ENCODE data around the gene PLIN5. TPM values are rescaled to one million over a fixed set of nuclear protein-coding genes. Genes with fewer than 3 reads are reported as not detected.

PLIN5 gene
- total and polyA plus RNA-seq, 2 of the 8 experiments (the other 6 are each of a cell fraction or from before 2014, with no cell fraction given): 2.0 to 2.5 TPM

DNA sequence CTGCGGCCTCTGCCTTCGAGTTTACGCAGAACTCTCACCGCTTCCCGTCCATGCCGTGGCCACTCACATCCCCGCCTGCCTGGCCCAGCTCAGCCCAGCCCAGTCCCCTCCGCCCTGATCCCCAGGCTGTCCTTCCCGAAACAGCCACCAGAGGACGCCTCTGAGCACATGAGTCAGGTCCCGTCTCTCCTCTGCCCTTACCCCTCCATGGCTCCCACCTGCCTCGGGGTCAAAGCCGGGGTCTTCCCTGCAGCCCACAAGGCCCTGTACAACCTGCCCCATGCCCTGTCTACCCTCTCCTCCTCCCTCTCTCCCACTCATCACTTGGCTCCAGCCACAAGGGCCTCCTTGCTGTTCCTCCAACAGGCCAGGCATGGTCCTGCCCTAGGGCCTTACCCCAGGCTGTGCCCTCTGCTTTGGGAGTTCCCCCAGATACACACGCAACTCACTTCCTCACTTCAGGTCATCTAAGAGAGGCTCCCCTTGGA, 32.6 kb upstream of the PLIN5 start:
- no peak overlapping the region for H2BK12ac ChIP-seq (ENCODE audit: low read depth, low read length)
- H3K9ac ChIP-seq (replicated peaks in 1 of 4; ENCODE audit: extremely low read depth in 1 of 4, low read depth in 3 of 4, low read length in 3 of 4): no peak overlapping the region
- no peak overlapping the region for H2BK20ac ChIP-seq (ENCODE audit: low read length)
- H2BK120ac ChIP-seq (replicated peaks; ENCODE audit: low read depth, low read length): no peak overlapping the region
- no peaks in the 10 kb centered on the region for H3K23me2 ChIP-seq (ENCODE audit: low read depth, low read length)
- ChIA-PET POLR2A (ENCODE audit: partially characterized antibody) (interaction anchor here (1.1 to 1.3 kb wide), 3 partner anchors 28 to 72 kb away, joined by 3 read pairs; partner anchors contain the start of gene LRG1), CTCF (ENCODE audit: partially characterized antibody) (interaction anchor here (0.6 to 14.7 kb wide), 32 partner anchors 8 to 295 kb away, joined by 3 to 316 read pairs (median 6); partner anchors contain the start of genes PLIN5 and SEMA6B)
- peaks cover 0 to 10% of the 10 kb centered on the region in 2 experiments; a peak in 1 of 4 replicates for H3K79me2 ChIP-seq (ENCODE audit: control insufficient read depth in 1 of 2, insufficient read depth in 2 of 2, low read length in 2 of 2)
- H4K20me1 ChIP-seq (replicated peaks in 1 of 2; ENCODE audit: control insufficient read depth in 1 of 2, insufficient read depth in 2 of 2, low read length in 2 of 2): peaks cover 12 to 13% of the 10 kb centered on the region in 2 experiments
- H3K27ac ChIP-seq (ENCODE audit: low read depth, low read length): no peak overlapping the region
- no peaks in the 10 kb centered on the region for H3K36me3 ChIP-seq (ENCODE audit: control insufficient read depth in 2 of 4, insufficient read depth in 4 of 4, low read length in 3 of 4)
- 61% methylated on average over 14 of the region's 14 CpGs; no CpG with 5 or more reads in 1 of the 2 experiments for WGBS, 2 experiments (ENCODE audit: extremely low coverage in 1 of 2, insufficient coverage in 1 of 2, insufficient read length in 1 of 2, insufficient replicate concordance in 2 of 2, low coverage in 1 of 2, low lambda C conversion rate in 2 of 2, missing lambda C conversion rate in 1 of 2)
- H4K5ac ChIP-seq (ENCODE audit: insufficient read length, low read depth, low read length): no peak overlapping the region
- no peak overlapping the region for H2BK15ac ChIP-seq (ENCODE audit: low read length)
- H3K14ac ChIP-seq (ENCODE audit: insufficient read length): no peak overlapping the region
- DNase-seq (ENCODE audit: low read depth in 1 of 2, low spot score in 2 of 2): peak; percentile 66 to 99
- H3K27me3 ChIP-seq (replicated peaks in 1 of 4; ENCODE audit: control insufficient read depth in 3 of 4, extremely low read depth in 1 of 4, insufficient read depth in 3 of 4, low read length in 3 of 4): no peaks in the 10 kb centered on the region
- no peak overlapping the region for H2AK5ac ChIP-seq (ENCODE audit: low read depth, low read length)
- H3K4me2 ChIP-seq (ENCODE audit: insufficient read depth in 1 of 2, low read depth in 2 of 2, low read length in 2 of 2): no peak overlapping the region
- no peak overlapping the region for H4K8ac ChIP-seq (ENCODE audit: extremely low read depth, insufficient read depth, low read length)
- H2AFZ ChIP-seq (ENCODE audit: low read length): no peak overlapping the region
- H3K9me3 ChIP-seq (ENCODE audit: insufficient read depth in 2 of 2, low read depth in 1 of 2, low read length in 1 of 2): no peaks in the 10 kb centered on the region
- H4K91ac ChIP-seq (replicated peaks; ENCODE audit: insufficient read length, low read length): no peak overlapping the region
- no peak overlapping the region for H3K56ac ChIP-seq (replicated peaks; ENCODE audit: insufficient read length, low read depth, low read length)
- no peak for FAIRE-seq
- no peak overlapping the region for H3K4me3 ChIP-seq (ENCODE audit: extremely low read depth in 1 of 4, insufficient read depth in 2 of 4, low read depth in 3 of 4, low read length in 4 of 4)
- H3K4me1 ChIP-seq (replicated peaks in 1 of 4; ENCODE audit: control insufficient read depth in 3 of 4, insufficient read depth in 4 of 4, low read length in 3 of 4): peaks cover 0 to 2% (median 0%) of the 10 kb centered on the region in 4 experiments; a peak in 1 of 7 replicates
- H3K23ac ChIP-seq (ENCODE audit: insufficient read length): no peak overlapping the region
- H3K4ac ChIP-seq (replicated peaks; ENCODE audit: insufficient read length, low read depth, low read length): no peak overlapping the region
- H3K18ac ChIP-seq (ENCODE audit: extremely low read depth, low read length): no peak overlapping the region
- H2BK5ac ChIP-seq (ENCODE audit: low read depth, low read length): no peak overlapping the region
- peaks cover 7% of the 10 kb centered on the region for H3K79me1 ChIP-seq (ENCODE audit: low read depth, low read length)
- peak in 1 of 2 experiments; percentile 98; a peak in 2 of 4 replicates for TF ChIP-seq HDAC2 (IDR thresholded peaks at IDR 0.05; ENCODE audit: borderline replicate concordance in 1 of 2, low read depth in 2 of 2, low read length in 2 of 2)
- TF ChIP-seq, protein P1, sequence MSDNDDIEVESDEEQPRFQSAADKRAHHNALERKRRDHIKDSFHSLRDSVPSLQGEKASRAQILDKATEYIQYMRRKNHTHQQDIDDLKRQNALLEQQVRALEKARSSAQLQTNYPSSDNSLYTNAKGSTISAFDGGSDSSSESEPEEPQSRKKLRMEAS (IDR thresholded peaks at IDR 0.05): peak; percentile 71
- TF ChIP-seq FOSL1 (IDR thresholded peaks at IDR 0.05; ENCODE audit: insufficient read depth, low read depth, low read length): no peak
- peak; percentile 71; the same call in 1 of the 2 replicates for TF ChIP-seq JUND (IDR thresholded peaks at IDR 0.05; ENCODE audit: low read length)
- TF ChIP-seq TEAD4 (IDR thresholded peaks at IDR 0.05; ENCODE audit: low read depth, low read length): no peak
- TF ChIP-seq KDM1A (IDR thresholded peaks at IDR 0.05; ENCODE audit: borderline replicate concordance, low read length): peak; percentile 100
- TF ChIP-seq SP4 (IDR thresholded peaks at IDR 0.05; ENCODE audit: low read length): no peak; the same call in 1 of the 2 replicates
- no peak; the same call in 1 of the 2 replicates for TF ChIP-seq YY1 (IDR thresholded peaks at IDR 0.05; ENCODE audit: low read depth, low read length)
- TF ChIP-seq SP1 (IDR thresholded peaks at IDR 0.05; ENCODE audit: low read depth, low read length): no peak
- TF ChIP-seq MAFK (IDR thresholded peaks at IDR 0.05; ENCODE audit: low read depth, low read length): no peak
- TF ChIP-seq RAD21 (IDR thresholded peaks at IDR 0.05 in 1 of 2, conservative IDR thresholded peaks at IDR 0.05 in 1 of 2; ENCODE audit: low read depth in 2 of 2, low read length in 2 of 2): peak; percentile 59 to 69
